ENCODE results near the gene SDCBP2.

The SDCBP2 gene

DNA sequence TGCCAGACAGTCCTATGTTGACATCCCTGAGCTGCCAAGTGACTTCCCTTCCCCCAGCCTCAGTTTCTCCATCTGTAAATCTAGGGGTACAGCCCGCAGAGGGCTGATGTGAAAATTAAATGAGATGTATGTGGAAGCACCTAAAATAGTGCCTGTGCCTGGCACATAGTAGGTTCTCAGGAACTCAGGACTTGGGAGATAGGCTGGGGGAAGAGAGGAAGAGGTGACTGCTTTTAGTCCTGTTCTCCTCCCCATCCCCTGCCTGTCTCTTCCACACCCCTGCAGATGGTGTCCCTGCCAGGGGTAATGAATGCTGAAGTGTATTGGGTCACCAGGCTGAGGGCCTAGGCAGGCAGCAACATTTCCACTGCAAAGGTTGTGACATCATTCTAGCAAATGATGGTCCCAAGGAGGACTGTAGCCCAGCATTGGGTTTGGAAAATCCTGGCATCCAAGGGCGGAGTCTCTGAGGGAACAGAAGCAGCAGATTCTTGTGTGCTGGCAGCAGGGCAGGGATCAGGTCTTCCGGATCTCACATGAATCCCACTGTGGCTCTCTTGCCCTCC is 61.0 kb downstream of the SDCBP2 start:
- DNase-seq, result no peak

- DNase-seq, result no peak
Measured at GRCh38 chr20:1267161-1267560, 61.8 kb downstream of the SDCBP2 start.

GRCh38 chr20:1266167-1266973 is 62.6 kb downstream of the SDCBP2 start, which contains the start of gene SNPH:
Gene SNPH (plus strand): TSS chr20:1266294. CDS start chr20:1296240, 29,946 bp downstream.
- peak; percentile 69 for DNase-seq

DNA sequence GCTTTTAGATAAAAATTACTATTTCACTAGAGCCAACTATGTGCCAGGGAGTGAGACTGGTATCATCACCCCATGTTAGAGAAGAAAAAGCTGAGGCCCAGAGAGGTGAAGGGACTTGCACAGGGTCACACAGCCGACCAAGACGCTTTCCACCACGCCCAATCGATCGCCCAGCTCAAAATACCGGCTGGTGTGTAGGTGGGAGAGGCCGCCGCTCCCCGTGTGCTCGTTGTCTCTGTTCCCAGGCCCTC is 63.1 kb downstream of the SDCBP2 start:
- no peak for DNase-seq

DNA sequence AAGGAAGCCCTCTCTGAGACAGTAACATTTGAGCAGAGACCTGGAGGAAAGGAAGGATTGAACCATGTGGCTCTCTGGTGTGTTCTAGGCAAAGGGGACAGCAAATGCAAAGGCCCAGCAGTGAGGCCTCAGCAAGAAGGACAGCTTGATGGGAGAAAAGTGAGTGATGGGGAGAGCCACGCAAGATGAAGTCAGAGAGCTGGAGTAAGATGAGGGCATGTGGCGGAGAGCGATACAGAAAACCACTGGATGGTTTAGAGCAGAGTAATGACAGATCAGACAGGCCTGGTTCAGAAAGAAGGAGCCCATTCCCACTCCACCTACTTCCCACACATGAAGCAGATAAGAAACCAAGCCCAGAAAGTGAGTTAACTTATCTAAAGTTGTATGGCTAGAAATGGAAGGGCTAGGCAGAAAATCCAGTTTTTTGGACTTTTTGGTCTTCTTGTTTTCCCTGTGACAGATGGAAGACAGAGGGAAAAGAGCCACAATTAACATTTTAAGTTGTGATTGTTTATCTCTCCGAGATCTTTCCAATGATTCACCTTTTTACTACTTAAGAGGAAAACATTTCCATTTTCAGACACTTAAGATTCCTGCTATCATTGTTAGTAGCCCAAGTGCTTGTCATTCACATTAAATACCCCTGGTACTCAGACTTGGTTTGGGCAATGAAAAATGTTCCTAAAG is 63.6 kb downstream of the SDCBP2 start:
- DNase-seq, result no peak

- DNase-seq, result no peak
Measured at GRCh38 chr20:1264727-1265126, 64.2 kb downstream of the SDCBP2 start.

GRCh38 chr20:1263853-1264252 is 65.1 kb downstream of the SDCBP2 start:
- no peak for DNase-seq

Measured in stimulated activated CD4-positive, alpha-beta T cell treated with anti-CD3 and anti-CD28 coated beads, Interleukin-12 subunit alpha, Interleukin-12 subunit beta, amount 100 ng/mL, for 4 hours (primary cell).